ENCODE data around the gene RFX4.

Gene RFX4

DNA sequence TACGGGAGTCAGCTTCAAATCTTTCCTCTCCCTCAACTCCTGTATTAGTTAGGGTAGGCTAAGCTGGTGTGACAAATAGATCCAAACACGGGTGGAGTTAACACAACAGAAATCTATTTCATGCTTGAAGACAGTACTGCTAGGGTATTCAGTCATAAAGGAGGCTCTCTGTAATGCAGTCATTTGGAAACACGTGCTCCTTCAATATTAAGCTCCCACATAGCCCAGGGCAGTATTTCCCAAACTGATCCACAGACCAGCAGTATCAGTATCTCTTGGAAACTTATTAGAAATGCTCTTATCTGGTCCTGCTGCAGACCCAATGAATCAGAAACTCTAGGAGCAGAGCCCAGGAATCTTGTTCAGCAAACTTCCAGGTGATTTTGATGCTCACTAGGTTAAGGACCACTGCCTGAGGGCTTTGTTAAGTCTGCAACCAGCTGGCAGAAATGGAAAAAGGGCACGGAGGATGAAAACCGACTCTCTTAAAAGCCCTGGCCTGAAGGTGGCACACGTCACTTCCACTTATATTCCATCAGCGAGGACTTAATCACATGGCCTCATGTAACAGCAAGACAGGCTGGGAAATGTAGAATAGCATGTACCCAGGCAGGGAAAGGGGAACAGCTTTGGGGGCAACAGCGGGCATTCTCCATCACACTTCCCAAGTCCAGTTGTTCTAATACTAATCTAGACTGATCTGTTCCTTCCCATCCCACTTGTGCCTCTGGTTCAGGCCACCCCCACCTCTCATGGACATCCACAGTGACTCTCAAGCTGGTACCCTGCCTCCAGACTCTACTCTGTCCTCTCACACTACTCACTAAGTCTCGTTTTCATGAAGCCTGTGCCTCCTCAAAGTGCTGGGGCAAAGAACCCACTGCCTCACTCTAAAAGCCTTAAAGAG, 153.5 kb downstream of the RFX4 start:
- no peak for DNase-seq

DNA sequence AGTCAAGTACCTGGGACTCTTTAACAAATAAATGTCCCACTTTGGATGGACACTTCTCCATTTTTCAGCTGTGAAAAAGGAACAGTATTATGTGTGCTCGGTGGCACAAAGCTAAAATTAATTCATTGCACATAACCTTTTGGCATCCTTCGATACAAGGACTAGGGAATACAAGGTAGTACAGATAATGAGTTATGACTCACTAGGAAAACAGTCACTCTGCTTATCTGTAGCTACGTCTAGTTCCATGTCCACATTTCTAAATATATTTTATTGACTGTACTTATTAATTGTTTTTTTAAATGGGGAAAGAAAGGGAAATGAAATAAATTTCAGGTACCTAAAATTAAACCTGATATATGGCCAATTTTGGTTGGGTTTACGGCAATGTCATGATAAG, 156.5 kb downstream of the RFX4 start:
- DNase-seq: no peak

DNA sequence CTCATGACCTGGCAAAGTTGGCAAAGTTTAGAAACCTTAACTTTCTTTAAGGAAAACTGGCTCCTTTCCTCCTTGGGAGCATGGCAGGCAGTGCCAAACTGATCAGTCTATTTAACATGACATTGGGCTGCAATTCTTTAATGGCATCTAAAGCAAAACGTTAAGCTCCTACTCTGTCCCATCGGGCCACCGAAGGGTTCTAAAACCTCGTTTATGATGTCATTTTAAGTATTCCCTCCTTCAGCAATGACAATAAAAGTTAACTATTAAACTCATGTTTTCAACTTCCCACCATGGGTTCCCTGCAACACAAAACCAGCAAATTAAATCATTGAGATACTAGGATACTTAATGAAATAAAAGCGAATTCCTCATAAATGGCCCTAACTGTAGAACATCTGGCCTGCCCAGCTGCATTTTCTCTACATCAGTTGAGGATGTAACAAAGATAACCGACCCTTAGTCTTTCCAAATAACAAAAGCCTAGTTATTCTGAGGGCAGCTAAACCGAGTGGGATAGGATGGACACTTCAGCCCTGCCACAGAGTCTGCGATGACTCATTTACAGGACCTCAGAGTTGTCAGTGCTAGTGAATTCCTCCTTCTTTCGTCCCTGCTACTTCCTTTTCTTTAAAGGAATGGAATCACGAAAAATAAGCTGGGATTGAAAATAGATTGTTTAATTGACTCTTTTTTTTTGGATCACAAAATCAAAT, 157.2 kb downstream of the RFX4 start:
- DNase-seq: no peak

DNA sequence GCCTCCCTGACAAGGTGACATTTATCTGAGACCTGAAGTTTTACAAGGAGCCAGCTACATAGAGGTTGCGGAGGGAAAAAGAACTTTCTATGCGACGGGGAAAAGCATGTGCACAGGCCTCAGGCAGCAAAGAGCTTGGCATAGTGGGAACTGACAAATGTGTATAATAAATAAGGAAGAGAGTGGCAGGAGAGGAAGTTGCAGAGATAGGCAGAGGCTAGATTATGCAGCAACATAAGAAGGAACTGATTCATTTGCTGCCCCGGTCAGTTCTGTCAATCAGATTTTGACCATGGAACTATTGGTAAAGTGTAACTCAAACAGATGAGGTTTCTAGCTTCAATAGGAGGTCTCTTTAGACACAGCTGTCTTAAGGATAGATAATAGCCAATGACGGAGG, 158.0 kb downstream of the RFX4 start:
- DNase-seq: no peak

DNA sequence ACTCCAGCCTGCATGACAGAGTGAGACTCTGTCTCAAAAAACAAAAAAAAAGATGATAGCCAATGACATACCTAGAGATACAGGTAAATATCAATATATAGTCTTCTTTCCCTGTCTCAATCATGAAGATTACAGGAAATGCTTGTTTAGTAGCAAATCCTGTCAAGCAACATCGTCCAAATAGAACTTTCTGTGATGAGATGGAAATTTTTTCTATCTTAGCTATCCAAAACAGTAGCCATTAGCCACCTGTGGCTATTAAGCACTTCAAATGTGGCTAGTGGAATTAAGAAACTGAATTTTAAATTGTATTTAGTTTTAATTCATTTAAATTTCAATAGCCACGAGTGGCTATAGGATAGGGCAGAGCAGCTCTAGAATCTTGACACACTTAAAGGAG, 158.4 kb downstream of the RFX4 start:
- DNase-seq: no peak

DNA sequence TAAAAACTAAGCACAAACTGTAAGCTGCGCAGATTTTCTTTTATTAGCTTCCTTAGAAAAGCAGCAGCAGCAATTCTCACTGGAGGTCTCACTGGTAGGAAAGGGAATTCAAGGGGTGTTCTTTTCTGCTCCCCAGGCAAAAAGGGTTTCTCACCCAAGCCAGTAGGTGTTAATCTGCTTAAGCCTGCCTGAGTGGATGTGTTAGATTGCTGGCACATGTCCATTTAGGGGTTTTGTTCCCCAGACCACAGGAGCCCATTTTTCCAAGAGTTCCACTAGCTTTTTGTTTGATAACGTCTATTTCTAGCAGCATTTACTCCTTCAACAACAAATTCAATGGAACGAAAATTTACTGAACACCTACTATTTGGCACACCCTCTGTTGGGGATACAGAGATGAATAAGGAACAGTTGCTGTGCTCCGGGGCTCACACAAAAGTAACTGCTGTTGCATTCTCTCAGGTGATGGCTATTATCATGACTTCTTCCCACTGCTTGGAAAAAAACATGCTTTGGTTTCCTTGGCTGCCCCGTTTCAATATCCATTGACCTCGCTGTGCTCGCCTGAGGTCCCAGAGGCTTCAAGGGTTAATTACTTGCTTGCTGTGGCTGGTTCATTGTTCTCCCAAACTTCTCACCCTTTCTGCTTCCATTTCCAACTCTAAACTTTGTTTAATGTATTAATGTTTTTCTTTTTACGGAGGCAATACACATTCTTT, 160.6 kb downstream of the RFX4 start:
- DNase-seq: no peak

DNA sequence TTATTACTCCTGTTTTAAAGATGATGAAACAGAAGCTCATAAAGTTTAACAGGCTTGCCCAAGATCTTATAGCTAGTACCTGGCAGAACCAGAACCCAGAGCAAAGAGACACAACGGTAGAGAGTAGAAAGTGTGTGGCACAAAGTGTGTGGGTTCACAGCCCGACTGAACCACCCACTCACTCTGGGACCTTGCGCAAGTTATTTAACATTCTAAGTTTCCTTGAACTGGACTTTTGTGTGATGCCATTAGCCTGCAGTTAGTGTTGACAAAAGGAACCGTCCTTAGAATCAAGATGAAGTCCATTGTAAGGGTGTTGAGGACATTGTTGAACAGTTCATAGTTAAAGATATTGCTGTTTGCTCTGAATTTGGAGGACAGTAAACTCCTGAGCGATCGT, 161.8 kb downstream of the RFX4 start:
- no peak for DNase-seq

DNA sequence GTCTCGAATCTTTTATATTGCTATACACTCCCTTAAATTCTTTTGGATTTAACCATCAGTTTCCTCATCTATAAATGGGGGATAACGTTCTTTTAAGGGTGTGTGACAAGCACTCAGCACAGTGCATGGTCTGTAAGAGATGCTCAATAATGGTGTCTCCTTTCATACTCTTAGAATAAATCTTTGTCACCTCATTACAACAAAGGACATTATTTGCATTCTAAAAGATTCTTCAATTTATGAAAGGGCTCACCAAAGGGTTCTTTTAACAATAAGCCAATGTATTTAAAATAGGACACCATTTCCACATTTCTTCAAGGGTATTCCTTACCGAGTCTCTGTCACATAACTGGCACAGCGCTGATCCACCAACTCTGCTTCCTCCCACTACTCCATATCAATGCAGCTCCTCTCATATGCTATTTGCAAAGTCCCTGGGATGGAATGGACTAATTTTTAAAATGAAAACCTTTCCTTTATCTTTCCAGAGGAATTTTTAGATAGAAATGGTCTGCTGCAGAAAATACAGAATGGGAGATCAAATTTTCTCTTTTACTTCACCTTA, 162.5 kb downstream of the RFX4 start:
- no peak for DNase-seq

DNA sequence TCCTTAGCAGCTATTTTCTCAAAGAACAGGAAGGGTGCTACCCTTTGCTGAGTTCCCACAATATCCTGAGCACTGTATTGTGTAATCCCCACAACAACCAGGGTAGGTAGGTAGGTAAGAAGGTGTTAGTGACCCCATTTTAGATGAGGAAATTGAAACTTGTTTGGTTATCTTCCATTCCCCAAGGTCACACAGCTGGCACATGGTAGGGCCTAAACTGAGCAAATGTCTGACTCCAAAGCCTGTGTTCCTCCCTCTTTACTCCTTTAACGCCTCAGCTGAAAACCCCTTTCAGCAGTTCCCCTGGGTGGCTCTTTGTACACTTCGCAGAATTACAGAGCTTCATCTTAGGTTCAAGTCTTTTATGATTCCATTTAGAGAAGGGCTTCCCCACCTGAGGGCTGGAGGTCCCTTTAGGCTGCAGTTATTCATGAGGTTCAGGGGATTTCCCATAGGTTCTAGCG, 165.2 kb downstream of the RFX4 start:
- DNase-seq: no peak

DNA sequence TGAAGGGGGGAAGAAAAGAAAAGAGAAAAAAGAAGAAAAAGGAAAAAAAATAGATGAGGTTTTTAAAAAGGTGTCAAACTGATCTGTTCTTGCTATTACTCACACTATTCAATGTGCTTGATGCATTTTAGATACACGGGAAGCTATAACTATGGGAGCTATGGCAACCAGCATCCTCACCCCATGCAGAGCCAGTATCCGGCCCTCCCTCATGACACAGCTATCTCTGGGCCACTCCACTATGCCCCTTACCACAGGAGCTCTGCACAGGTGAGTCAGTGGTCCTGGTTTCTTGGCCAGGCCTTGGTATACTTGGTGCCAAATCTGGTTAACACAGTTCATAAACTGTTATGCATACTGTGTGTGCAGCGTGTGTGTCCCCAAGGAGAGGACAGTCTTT, 167.7 kb downstream of the RFX4 start:
- DNase-seq: peak; percentile 27

DNA sequence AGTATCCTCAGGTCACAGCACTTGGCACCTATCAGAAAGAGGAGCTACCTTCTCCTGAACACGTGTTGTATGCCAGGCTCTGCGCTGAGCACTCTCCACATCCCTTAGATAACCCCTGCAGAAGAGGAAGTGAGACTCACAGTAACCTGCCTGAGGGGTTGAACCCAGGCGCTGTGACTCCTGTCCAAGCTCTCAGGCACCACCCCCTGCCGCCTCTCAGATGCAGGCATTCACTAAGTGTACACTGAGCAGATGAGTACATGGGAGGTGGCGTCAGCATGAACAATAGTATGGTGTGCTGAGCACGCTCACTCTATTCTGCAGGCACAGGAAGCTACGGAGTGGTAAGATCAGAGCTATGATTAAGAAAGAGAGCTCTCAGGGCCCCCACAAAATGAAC, 170.7 kb downstream of the RFX4 start:
- peak; percentile 52 for DNase-seq

DNA sequence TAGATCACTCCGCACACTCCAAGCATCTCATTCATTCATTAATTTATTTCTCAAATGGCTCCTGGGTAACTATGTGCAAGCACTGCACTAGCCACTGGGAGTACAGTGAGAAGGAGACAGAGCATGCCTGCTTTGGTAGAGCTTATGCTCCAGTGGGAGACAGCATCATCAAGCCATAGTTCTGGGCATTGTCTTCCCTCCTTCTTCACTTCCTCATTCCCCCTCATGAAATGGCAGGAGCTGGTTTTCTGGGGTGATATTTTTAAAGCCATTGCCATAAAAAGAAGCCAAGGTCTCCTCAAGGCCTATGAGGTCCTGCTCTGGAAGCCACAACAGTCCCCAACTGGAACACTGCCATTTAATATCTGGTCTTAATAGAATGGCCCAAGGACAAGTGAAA, 171.5 kb downstream of the RFX4 start:
- DNase-seq: no peak

DNA sequence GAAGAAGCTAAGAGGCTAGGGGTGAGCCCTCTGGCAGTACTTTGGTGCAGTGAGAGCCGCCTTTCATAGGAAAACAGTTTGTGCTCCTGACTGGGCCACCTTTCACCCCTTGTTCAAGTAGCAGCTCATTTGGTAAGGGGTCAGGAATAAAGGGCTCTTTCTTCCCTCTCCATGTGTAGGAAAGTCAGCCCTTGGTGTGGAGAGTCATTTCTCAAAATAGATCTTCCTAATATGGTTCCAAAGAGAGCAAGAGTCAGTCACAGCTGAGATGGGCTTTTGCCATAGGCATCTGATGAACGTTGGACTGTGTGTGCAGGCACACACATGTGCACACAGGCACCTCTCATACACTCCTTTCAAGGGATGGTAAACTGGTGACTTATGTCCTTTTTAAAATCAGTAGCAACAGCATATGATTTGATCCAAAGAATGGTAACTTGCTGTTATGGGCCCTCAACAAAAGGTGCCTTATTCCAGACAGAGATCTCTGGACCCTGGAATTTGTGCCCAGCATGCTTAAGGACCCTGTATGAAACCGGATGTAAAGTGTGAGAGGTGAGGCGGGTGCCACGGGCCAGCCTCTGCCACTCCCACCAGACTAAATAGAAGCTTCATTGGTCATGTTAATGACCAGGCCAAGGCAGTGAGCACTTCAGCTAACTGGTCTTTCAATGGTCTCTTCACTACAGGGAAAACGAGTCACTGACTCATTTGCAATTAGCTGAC, 175.0 kb downstream of the RFX4 start:
- no peak for DNase-seq

DNA sequence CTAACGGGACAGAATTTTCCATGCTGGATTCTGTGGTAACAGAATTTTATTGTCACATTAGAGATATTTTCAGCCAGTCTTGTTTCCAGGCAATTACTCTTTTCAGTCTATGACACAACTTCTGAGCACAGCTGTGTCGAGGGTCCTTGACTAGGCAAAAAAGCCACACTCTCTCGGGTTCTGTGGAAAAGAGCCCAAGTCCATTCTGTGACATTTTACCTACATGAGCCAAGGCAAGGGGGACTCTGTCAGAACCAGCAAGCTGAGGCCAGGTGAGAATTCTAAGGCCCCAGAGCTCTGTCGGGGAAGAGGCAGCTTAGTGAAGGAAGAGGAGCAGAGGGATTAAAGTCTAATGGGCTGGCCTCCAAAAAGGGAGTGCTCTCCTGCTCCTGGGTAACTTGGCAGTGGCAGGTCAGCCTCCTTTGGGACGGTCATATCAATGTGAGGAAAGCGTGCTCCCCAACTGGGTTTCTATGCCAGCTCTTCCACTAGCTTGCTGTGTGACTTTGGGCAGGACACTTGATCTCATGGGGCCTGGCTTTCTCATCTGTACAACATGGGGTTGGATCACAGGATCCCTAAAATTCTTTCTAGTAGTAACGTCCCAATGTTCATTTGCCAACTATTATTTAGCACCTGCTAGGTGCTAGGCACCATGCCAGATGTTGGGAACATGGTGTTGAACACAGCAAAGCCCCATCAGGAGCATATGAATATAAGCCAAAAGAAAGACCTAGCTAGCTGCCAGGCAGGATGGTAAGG, 175.7 kb downstream of the RFX4 start:
- DNase-seq: no peak

DNA sequence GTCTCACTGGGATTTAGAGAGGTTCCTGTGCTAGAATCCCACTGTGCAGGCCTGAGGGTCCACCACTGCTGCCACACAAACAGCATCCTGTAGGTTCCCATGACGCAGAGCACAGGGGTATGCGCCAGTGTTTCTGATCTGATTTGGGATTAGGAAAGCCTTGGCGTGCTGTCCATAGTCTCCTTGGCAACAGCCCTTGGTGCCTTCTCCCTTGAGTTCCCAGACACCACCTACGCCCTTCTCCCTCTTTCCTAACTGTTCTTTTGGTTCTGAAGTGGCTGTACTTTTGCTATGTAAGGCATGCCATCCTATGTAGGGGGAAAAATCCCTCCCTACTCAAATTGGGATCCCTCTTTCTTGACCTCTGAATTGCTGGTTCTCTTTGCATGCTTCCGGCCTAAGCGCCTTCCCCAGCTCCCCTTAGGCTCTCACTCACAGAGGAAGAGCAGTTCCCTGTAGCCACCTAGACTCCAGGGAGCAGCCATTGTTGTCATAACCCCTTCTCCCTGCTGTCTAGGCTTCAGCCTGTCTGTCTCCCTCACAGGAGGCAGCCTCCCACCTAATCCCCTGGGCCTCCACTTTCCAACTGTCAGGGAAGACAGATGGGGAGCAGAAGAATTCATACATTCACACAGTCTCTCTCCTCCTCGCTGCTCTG, 176.9 kb downstream of the RFX4 start:
- no peak for DNase-seq

DNA sequence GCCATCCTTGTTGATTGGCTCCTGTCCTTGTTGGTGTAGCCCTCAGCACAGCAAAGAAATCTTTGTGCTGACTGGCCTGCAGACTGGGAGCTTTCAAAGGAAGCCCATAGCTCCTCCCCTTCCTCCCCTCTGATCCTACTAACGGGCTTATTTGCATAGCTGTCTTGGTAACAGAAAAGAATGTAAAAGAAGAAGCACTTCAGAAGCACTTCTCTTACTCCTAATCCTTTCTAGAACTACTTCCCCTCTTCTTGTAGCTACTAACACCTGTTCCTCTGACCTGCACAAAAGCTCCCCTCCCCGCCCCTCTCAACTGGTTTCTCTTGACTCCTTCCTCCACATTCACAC, 177.4 kb downstream of the RFX4 start:
- DNase-seq: no peak

DNA sequence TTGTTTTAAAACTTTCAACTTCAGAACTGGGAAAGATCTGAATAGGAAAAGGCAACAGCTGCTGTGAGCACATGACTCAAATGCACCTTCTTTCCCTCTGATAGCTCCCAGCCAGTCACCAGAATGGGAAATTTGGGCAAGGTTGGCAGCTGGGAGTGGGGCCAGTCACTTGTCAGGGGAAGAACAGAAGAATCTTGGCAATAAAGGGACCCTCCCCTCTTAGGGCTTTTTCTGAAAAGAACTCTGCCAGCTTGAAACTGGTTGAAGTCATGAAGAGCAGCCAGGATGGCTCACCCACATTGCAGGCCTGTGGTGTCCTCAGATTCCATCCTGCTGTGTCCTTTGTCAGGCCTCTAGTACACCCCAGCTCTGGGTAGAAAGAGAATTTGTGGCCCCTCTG, 181.4 kb downstream of the RFX4 start:
- DNase-seq: no peak

DNA sequence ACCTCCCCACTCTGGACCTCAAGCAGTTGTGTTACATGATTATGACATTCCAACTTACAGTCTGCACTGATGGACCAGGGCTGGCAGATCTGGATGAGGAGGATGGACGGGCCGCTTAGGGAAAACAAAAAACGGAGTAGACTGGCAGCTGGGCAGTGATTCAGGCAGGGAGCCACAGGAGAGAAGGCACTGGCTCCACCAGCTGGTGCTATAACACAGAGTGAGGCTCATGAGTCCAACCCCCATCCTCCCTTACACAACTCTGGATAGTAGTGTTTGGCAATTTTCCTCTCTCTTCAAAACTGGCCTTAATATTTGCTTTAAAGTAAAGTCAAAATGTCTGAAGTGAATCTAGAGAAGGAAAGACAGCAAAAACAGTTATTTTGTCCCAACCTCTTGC, 181.9 kb downstream of the RFX4 start:
- DNase-seq: no peak

DNA sequence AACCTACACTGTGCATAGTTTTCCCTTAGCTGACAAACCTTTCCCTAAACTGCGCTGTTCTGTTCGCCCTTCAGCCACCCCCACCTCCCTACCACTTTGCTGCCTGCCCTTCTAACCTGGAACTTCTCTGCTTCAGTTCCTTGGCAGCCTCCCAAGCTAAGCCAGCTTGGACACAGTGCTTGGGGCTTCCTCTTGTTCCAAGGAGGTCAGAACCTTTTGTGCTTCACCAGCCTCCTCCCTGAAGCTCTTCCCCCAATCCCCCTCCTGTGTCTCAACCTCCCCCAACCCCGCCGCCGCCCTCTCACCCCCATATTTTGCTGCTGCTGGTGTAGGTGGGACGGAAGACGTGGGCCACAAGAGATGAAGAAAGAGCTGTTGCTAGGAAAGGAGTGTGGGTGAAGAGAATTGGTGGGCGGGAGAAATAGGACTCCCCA, 183.6 kb downstream of the RFX4 start:
- no peak for DNase-seq

DNA sequence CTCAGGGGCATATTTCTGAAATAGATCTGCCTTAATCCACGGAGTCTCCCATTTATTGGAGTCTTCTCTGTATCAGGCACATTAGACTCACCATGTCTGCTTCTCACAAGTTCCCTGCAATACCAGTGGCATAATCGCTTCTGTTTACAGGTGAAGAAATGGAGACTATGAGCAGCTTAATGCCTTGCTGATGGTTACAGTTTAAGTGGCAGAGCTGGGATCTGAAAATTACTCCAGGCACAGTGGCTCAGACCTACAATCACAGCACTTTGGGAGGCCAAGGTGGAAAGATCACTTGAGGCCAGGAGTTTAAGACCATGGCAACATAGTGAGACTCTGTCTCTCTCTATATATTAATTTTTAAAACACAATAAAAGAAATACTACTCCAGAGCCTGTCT, 184.4 kb downstream of the RFX4 start:
- DNase-seq: no peak
